ENCODE measurements around the gene PROB1. TPM values are rescaled to one million over a fixed set of nuclear protein-coding genes. Genes with fewer than 3 reads are reported as not detected.

The PROB1 gene
- total RNA-seq, 1 experiment from 2014 or later: 2.3 TPM

GRCh38 chr5:139414581-139415130 lies 19.8 kb upstream of the PROB1 start:
- ChIA-PET CTCF (interaction anchor here (0.6 kb wide), 1 partner anchor 10 kb away, joined by 11 read pairs; no protein-coding TSS in a partner anchor), POLR2A (no interaction called here)
- BruUV-seq (replicated peaks): no TSS peak
- Histone ChIP-seq H3K9me3 (ENCODE audit: control insufficient read depth, insufficient read depth, low read depth, low read length) (no peaks in the 10 kb centered on the region), H3K27ac (ENCODE audit: low read length) (no peak overlapping the region), H3K36me3 (ENCODE audit: control insufficient read depth, insufficient read depth, low read length) (no peaks in the 10 kb centered on the region), H3K27me3 (ENCODE audit: control insufficient read depth, insufficient read depth, low read length) (no peaks in the 10 kb centered on the region), H3K4me1 (ENCODE audit: control insufficient read depth, insufficient read depth, low read length) (no peaks in the 10 kb centered on the region), H3K4me3 (ENCODE audit: low read depth in 2 of 2, low read length in 2 of 2) (no peak overlapping the region)
- intact Hi-C loops (cut with micrococcal nuclease; ENCODE audit: unreplicated experiment) (no loop called here), in situ Hi-C loops (cut with HindIII; ENCODE audit: low pct_unique_long_range_greater_than_20kb, low sequenced_read_pairs) (loop anchor here (25.0 kb wide), 1 partner anchor 98 kb away; no protein-coding TSS in a partner anchor)
- TF ChIP-seq REST (IDR thresholded peaks at IDR 0.05; ENCODE audit: insufficient read depth in 1 of 2, low read depth in 2 of 2, low read length in 1 of 2) (no peak), CTCF (IDR thresholded peaks at IDR 0.05) (no peak), TCF7L2 (IDR thresholded peaks at IDR 0.05; ENCODE audit: low read depth, low read length) (no peak), POLR2AphosphoS5 (IDR thresholded peaks at IDR 0.05; ENCODE audit: low read depth, low read length) (no peak), SIN3A (IDR thresholded peaks at IDR 0.05; ENCODE audit: borderline replicate concordance, insufficient read depth, low read depth, low read length) (no peak)
- ATAC-seq (no peak), DNase-seq (ENCODE audit: low read depth, low spot score) (no peak)

GRCh38 chr5:139413963-139414362 lies 19.1 kb upstream of the PROB1 start:
- Histone ChIP-seq H3K4me3 (ENCODE audit: low read depth in 2 of 2, low read length in 2 of 2) (no peak overlapping the region), H3K9me3 (ENCODE audit: control insufficient read depth, insufficient read depth, low read depth, low read length) (no peaks in the 10 kb centered on the region), H3K4me1 (ENCODE audit: control insufficient read depth, insufficient read depth, low read length) (no peaks in the 10 kb centered on the region), H3K27me3 (ENCODE audit: control insufficient read depth, insufficient read depth, low read length) (no peaks in the 10 kb centered on the region), H3K27ac (ENCODE audit: low read length) (no peak overlapping the region), H3K36me3 (ENCODE audit: control insufficient read depth, insufficient read depth, low read length) (no peaks in the 10 kb centered on the region)
- in situ Hi-C loops (cut with HindIII; ENCODE audit: low pct_unique_long_range_greater_than_20kb, low sequenced_read_pairs): loop anchor here (25.0 kb wide), 1 partner anchor 98 kb away; no protein-coding TSS in a partner anchor
- ChIA-PET CTCF (no interaction called here), POLR2A (no interaction called here)
- DNase-seq (ENCODE audit: low read depth, low spot score): no peak
- no peak for ATAC-seq
- no peak for TF ChIP-seq CTCF (IDR thresholded peaks at IDR 0.05)
- TF ChIP-seq TCF7L2 (IDR thresholded peaks at IDR 0.05; ENCODE audit: low read depth, low read length): no peak
- no peak for TF ChIP-seq POLR2AphosphoS5 (IDR thresholded peaks at IDR 0.05; ENCODE audit: low read depth, low read length)
- TF ChIP-seq REST (IDR thresholded peaks at IDR 0.05; ENCODE audit: insufficient read depth in 1 of 2, low read depth in 2 of 2, low read length in 1 of 2): no peak
- TF ChIP-seq SIN3A (IDR thresholded peaks at IDR 0.05; ENCODE audit: borderline replicate concordance, insufficient read depth, low read depth, low read length): no peak
- no TSS peak for BruUV-seq (replicated peaks)
- intact Hi-C loops (cut with micrococcal nuclease; ENCODE audit: unreplicated experiment): no loop called here
